ENCODE measurements around the gene SCRT2. TPM values are rescaled to one million over a fixed set of nuclear protein-coding genes. Genes with fewer than 3 reads are reported as not detected.

The SCRT2 gene
- total and polyA plus RNA-seq, 7 experiments from 2014 or later: not detected

DNA sequence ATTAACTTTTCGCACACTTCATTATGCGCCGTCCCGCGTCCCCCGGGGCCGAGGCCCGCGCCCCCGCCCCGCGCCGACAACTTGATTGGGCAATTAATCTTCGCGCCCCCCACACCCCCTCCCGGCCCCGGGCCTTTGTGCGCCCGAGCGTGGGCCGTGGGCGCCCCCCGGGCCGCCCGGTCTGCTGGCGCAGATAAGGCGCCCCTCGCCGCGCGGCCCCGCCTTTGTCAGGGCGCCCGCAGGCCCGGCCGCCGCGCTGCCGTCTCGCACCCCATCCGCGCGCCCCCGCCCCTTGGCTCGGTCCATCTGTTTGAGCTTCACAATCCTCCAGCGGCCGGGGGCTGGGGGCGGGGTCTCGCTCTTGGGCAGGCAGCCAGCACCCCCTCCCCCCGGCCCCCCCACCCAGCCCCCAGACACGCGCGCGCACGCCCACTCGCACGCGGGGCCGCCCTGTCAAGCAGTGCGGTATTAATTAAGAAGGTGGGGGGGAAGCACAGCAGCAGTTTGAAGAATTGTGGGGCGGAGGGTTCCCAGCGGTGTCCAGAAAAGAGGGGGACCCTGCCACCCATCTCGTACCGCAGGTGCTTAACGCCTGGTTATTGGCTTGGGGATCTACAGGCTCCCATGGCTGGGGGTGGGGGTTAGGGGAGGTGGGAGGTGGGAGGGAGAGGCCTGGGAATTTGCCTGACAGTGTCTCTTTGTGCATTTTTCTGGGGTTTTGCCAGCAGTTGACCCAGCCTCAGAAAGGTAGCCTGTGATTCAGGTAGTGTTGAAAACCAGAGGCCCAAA lies 34.6 kb upstream of the SCRT2 start:
- POLR2A ChIA-PET: no interaction called here

DNA sequence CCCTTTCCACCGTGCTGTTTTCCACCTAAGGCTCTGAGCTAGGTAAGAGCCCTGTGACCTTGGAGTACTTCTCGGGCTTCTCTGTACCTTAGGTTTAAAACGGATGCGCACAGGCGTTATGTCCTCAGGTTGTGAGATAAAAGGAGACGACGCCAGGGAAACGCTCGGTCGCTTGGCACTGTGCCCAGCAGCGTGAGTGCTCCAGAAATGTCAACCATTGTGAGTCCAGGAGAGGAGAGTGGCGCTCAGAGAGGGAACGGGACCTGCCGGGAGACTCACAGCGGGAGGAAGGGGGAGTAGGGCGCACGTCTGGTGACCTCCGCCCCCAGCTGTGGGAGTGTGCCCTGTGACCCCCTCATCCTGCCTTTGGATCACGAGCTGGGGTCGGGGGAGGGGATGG lies 33.8 kb upstream of the SCRT2 start:
- Histone ChIP-seq H3K4me3 (ENCODE audit: low read length) (no peak overlapping the region), H3K4me1 (ENCODE audit: control insufficient read depth in 2 of 2, insufficient read depth in 2 of 2, low read length in 2 of 2) (no peaks in the 10 kb centered on the region), H3K36me3 (ENCODE audit: control insufficient read depth in 2 of 3, insufficient read depth in 3 of 3, low read length in 3 of 3) (no peaks in the 10 kb centered on the region), H3K9me3 (ENCODE audit: control insufficient read depth in 2 of 3, low read length in 3 of 3) (no peaks in the 10 kb centered on the region), H3K27ac (ENCODE audit: low read depth, low read length) (no peak overlapping the region), H3K27me3 (ENCODE audit: control insufficient read depth in 2 of 2, insufficient read depth in 2 of 2, low read length in 2 of 2) (no peaks in the 10 kb centered on the region)
- intact Hi-C loops (cut with micrococcal nuclease): no loop called here
- Mint-ChIP-seq H3K4me3 (peak overlapping the region in 5 of 10 donors; percentile 38 to 69 (median 60)), H3K9me3 (peaks cover 0 to 23% (median 9%) of the 10 kb centered on the region in 11 donors), H3K27me3 (peaks cover 31 to 47% (median 40%) of the 10 kb centered on the region in 5 donors), H3K27ac (no peak overlapping the region), H3K4me1 (peaks cover 0 to 8% (median 3%) of the 10 kb centered on the region in 7 donors), H3K36me3 (peaks cover 0 to 8% (median 0%) of the 10 kb centered on the region in 5 donors)
- DNase-seq (no peak), ATAC-seq (no peak)
- POLR2A ChIA-PET: no interaction called here
- CTCF ChIA-PET: no interaction called here

More for the DNA sequence above, 34.6 kb upstream of the SCRT2 start:
- Mint-ChIP-seq H3K27me3 (peaks cover 31 to 47% (median 40%) of the 10 kb centered on the region in 5 donors), H3K4me3 (peak overlapping the region in 2 of 10 donors; percentile 20 to 63), H3K4me1 (peaks cover 0 to 8% (median 3%) of the 10 kb centered on the region in 7 donors), H3K27ac (no peak overlapping the region), H3K9me3 (peaks cover 0 to 23% (median 9%) of the 10 kb centered on the region in 11 donors), H3K36me3 (peaks cover 0 to 8% (median 0%) of the 10 kb centered on the region in 5 donors)
- Histone ChIP-seq H3K4me1 (ENCODE audit: control insufficient read depth in 2 of 2, insufficient read depth in 2 of 2, low read length in 2 of 2) (no peaks in the 10 kb centered on the region), H3K27me3 (ENCODE audit: control insufficient read depth in 2 of 2, insufficient read depth in 2 of 2, low read length in 2 of 2) (no peaks in the 10 kb centered on the region), H3K4me3 (ENCODE audit: low read length) (no peak overlapping the region), H3K27ac (ENCODE audit: low read depth, low read length) (no peak overlapping the region), H3K9me3 (ENCODE audit: control insufficient read depth in 2 of 3, low read length in 3 of 3) (no peaks in the 10 kb centered on the region), H3K36me3 (ENCODE audit: control insufficient read depth in 2 of 3, insufficient read depth in 3 of 3, low read length in 3 of 3) (no peaks in the 10 kb centered on the region)
- DNase-seq (no peak), ATAC-seq (no peak)
- intact Hi-C loops (cut with micrococcal nuclease): no loop called here
- CTCF ChIA-PET: no interaction called here

DNA sequence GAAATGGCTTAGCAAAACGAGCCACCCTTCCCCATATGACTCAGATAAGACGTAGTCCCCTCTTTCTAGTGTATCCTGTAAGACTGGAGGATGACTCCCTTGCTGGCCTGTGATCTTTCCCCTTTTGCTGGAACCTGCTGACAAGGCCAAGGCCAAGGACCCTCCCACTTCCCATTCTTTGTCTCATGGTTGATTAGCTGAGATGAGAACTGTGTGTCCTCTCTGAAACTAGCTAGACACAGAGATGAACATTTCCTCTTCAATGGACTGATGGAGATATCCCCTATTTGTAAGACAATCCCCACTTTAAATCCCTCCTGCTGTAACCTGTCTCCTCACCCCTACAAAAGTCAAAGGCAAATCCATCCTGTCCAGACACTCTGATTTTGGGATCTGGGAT lies 33.4 kb upstream of the SCRT2 start:
- H3K36me3 ChIP-seq (ENCODE audit: control insufficient read depth in 2 of 3, insufficient read depth in 3 of 3, low read length in 3 of 3): no peaks in the 10 kb centered on the region
- ChIA-PET POLR2A (no interaction called here), CTCF (no interaction called here)
- ATAC-seq (no peak), DNase-seq (no peak)
- H3K4me1 ChIP-seq (ENCODE audit: control insufficient read depth in 2 of 2, insufficient read depth in 2 of 2, low read length in 2 of 2): no peaks in the 10 kb centered on the region
- H3K4me3 Mint-ChIP-seq: peak overlapping the region in 1 of 10 donors; percentile 63
- no peaks in the 10 kb centered on the region for H3K9me3 ChIP-seq (ENCODE audit: control insufficient read depth in 2 of 3, low read length in 3 of 3)
- no peak overlapping the region for H3K4me3 ChIP-seq (ENCODE audit: low read length)
- no peak overlapping the region for H3K27ac ChIP-seq (ENCODE audit: low read depth, low read length)
- H3K27me3 Mint-ChIP-seq: peaks cover 31 to 47% (median 40%) of the 10 kb centered on the region in 5 donors
- H3K27me3 ChIP-seq (ENCODE audit: control insufficient read depth in 2 of 2, insufficient read depth in 2 of 2, low read length in 2 of 2): no peaks in the 10 kb centered on the region
- peaks cover 0 to 8% (median 3%) of the 10 kb centered on the region in 7 donors for H3K4me1 Mint-ChIP-seq
- H3K27ac Mint-ChIP-seq: no peak overlapping the region
- intact Hi-C loops (cut with micrococcal nuclease): no loop called here
- H3K9me3 Mint-ChIP-seq: peaks cover 0 to 23% (median 9%) of the 10 kb centered on the region in 11 donors
- H3K36me3 Mint-ChIP-seq: peaks cover 0 to 8% (median 0%) of the 10 kb centered on the region in 5 donors

DNA sequence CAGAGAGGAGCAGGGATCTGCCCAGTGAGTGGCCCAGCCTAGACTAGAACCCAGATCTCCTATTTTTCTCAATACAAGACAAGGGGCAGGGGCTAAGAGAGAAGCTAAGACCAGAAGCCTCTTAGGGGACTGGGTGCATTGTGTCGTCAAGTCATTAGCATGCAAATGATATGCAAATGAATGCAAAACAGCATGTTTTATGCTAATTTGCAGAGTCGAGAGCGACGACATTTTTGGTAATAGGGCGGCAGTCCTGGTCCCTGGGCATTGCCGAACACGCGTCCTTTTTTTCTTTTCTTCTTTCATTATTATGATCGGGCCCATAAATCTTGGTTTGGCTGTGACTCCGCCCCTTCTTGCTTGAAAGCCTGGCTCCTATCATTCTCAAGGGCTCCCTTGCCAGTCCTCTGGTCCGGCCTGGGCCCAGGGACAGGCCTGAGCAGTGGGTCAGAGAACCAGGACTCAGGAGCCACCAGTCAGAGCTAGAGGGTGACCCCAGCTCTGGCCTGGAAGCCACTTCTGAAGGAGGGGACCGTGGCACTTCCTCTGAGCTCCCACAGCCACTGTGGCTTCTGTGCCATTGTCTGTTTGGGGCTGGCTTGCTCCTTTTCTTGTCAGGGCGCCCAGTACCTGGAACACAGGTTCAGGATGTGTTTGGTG lies 32.0 kb upstream of the SCRT2 start:
- no peak overlapping the region for H3K4me3 Mint-ChIP-seq
- H3K27ac Mint-ChIP-seq: no peak overlapping the region
- no peaks in the 10 kb centered on the region for H3K9me3 ChIP-seq (ENCODE audit: control insufficient read depth in 2 of 3, low read length in 3 of 3)
- H3K9me3 Mint-ChIP-seq: peaks cover 0 to 16% (median 9%) of the 10 kb centered on the region in 11 donors
- no peaks in the 10 kb centered on the region for H3K36me3 ChIP-seq (ENCODE audit: control insufficient read depth in 2 of 3, insufficient read depth in 3 of 3, low read length in 3 of 3)
- no peaks in the 10 kb centered on the region for H3K4me1 ChIP-seq (ENCODE audit: control insufficient read depth in 2 of 2, insufficient read depth in 2 of 2, low read length in 2 of 2)
- DNase-seq (no peak), ATAC-seq (no peak)
- ChIA-PET POLR2A (no interaction called here), CTCF (no interaction called here)
- peaks cover 0 to 8% (median 3%) of the 10 kb centered on the region in 7 donors for H3K4me1 Mint-ChIP-seq
- no peak overlapping the region for H3K4me3 ChIP-seq (ENCODE audit: low read length)
- H3K27ac ChIP-seq (ENCODE audit: low read depth, low read length): no peak overlapping the region
- intact Hi-C loops (cut with micrococcal nuclease): no loop called here
- peaks cover 0 to 8% (median 0%) of the 10 kb centered on the region in 5 donors for H3K36me3 Mint-ChIP-seq
- H3K27me3 Mint-ChIP-seq: peaks cover 31 to 40% (median 33%) of the 10 kb centered on the region in 5 donors
- no peaks in the 10 kb centered on the region for H3K27me3 ChIP-seq (ENCODE audit: control insufficient read depth in 2 of 2, insufficient read depth in 2 of 2, low read length in 2 of 2)

DNA sequence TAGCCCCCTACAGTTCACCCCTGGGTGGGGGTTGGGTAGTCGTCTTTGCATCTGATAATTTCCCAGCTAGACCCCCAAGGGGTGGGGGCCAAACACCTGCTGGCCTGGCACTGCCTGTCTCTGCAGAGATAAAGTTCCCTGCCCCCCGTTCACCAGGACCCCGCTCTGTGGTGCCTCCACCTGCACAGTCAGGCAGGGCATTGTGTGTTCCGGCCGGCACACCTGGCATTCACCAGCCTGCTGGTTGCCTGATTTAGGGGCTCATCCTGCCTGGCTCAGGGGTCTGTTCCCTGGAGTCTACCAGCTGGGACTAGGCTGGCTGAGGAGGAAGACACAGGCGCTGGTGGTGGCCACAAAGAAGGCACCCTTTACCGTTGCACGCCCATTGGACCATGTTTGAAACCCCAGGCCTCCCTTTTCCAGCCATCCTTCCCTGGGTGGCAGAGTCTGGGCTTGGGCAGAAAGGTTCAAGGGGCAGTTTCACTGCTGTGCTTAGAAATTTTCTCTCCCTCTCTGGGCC lies 30.8 kb upstream of the SCRT2 start:
- H3K36me3 Mint-ChIP-seq: peaks cover 0 to 8% (median 0%) of the 10 kb centered on the region in 5 donors
- no peaks in the 10 kb centered on the region for H3K36me3 ChIP-seq (ENCODE audit: control insufficient read depth in 2 of 3, insufficient read depth in 3 of 3, low read length in 3 of 3)
- intact Hi-C loops (cut with micrococcal nuclease): no loop called here
- ATAC-seq: no peak
- peaks cover 0 to 8% (median 3%) of the 10 kb centered on the region in 7 donors for H3K4me1 Mint-ChIP-seq
- no peak overlapping the region for H3K4me3 ChIP-seq (ENCODE audit: low read length)
- H3K27me3 Mint-ChIP-seq: peaks cover 22 to 31% (median 26%) of the 10 kb centered on the region in 5 donors
- no peaks in the 10 kb centered on the region for H3K9me3 ChIP-seq (ENCODE audit: control insufficient read depth in 2 of 3, low read length in 3 of 3)
- H3K27ac ChIP-seq (ENCODE audit: low read depth, low read length): no peak overlapping the region
- no peaks in the 10 kb centered on the region for H3K27me3 ChIP-seq (ENCODE audit: control insufficient read depth in 2 of 2, insufficient read depth in 2 of 2, low read length in 2 of 2)
- DNase-seq: no peak
- no peak overlapping the region for H3K27ac Mint-ChIP-seq
- ChIA-PET CTCF (interaction anchor here (0.6 kb wide), 1 partner anchor 7 kb away, joined by 3 read pairs; no protein-coding TSS in a partner anchor), POLR2A (no interaction called here)
- no peak overlapping the region for H3K4me3 Mint-ChIP-seq
- H3K9me3 Mint-ChIP-seq: peaks cover 0 to 10% (median 7%) of the 10 kb centered on the region in 11 donors
- H3K4me1 ChIP-seq (ENCODE audit: control insufficient read depth in 2 of 2, insufficient read depth in 2 of 2, low read length in 2 of 2): no peaks in the 10 kb centered on the region

DNA sequence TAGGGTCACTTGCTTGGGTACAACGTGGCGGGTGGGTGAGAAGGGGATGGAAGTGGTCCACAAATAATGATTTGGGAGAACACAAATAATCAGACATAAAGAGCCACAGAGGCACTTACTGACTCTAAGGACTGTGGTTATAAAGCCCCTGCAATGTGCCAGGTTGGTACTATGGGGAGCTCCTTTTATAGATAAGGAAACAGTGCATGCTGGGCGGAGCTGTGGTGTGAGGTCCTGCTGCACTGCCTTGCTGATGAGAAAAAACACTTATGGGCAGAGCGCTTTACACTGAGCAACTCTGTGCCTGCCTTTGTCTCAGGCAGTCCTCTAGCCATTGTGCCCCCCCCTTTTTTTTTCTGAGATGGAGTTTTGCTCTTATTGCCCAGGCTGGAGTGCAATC lies 29.1 kb upstream of the SCRT2 start:
- H3K36me3 ChIP-seq (ENCODE audit: control insufficient read depth in 2 of 3, insufficient read depth in 3 of 3, low read length in 3 of 3): no peaks in the 10 kb centered on the region

More for the DNA sequence above, 29.1 kb upstream of the SCRT2 start:
- no peak for DNase-seq
- Mint-ChIP-seq H3K4me1 (peaks cover 0 to 8% (median 3%) of the 10 kb centered on the region in 7 donors), H3K9me3 (peaks cover 0 to 10% (median 6%) of the 10 kb centered on the region in 11 donors), H3K36me3 (peaks cover 0 to 8% (median 0%) of the 10 kb centered on the region in 5 donors), H3K27ac (no peak overlapping the region), H3K27me3 (peaks cover 14 to 23% (median 20%) of the 10 kb centered on the region in 5 donors), H3K4me3 (no peak overlapping the region)
- no peak overlapping the region for H3K4me3 ChIP-seq (ENCODE audit: low read length)
- CTCF ChIA-PET: no interaction called here
- no peaks in the 10 kb centered on the region for H3K27me3 ChIP-seq (ENCODE audit: control insufficient read depth in 2 of 2, insufficient read depth in 2 of 2, low read length in 2 of 2)
- ATAC-seq: no peak
- no peaks in the 10 kb centered on the region for H3K9me3 ChIP-seq (ENCODE audit: control insufficient read depth in 2 of 3, low read length in 3 of 3)
- no peak overlapping the region for H3K27ac ChIP-seq (ENCODE audit: low read depth, low read length)
- H3K4me1 ChIP-seq (ENCODE audit: control insufficient read depth in 2 of 2, insufficient read depth in 2 of 2, low read length in 2 of 2): no peaks in the 10 kb centered on the region
- intact Hi-C loops (cut with micrococcal nuclease): no loop called here
- POLR2A ChIA-PET: no interaction called here
